B cell (primary cell): ENCODE results near the gene QRICH2. TPM values are rescaled to one million over a fixed set of nuclear protein-coding genes. Genes with fewer than 3 reads are reported as not detected.

Experiments
- ATAC-seq: fragments of 200-7000 bp; cut with Tn5 transposase; one replicate; pipeline ENCODE4 v1.10.0; 2021; ENCODE audit warnings: low read depth, mild to moderate bottlenecking, moderate number of reproducible peaks, moderate library complexity
- CTCF ChIA-PET: fragments of 350-600 bp; sonication (Branson Sonifier 250); formaldehyde crosslinking; loops from one replicate; lab custom pipeline; 2021; ENCODE audit warnings: antibody characterized with exemption, inconsistent platforms; lab: Charles Lee
- POLR2A ChIA-PET: fragments of 350-600 bp; sonication (Branson Sonifier 250); formaldehyde crosslinking; loops from one replicate; lab custom pipeline; 2021; ENCODE audit warnings: antibody characterized with exemption; lab: Charles Lee
- DNase-seq: peaks from one replicate; pipeline ENCODE4 v3.0.0; 2013
- H2AFZ ChIP-seq: 2 replicates; pipeline ENCODE4 v1.6.1; 2012; ENCODE audit warnings: mild to moderate bottlenecking, low read depth, low read length; ENCODE audit not compliant: insufficient read depth, poor library complexity, severe bottlenecking
- H3K27ac ChIP-seq, 2 donors: 1 replicate in 1 of 2; 2 replicates in 1 of 2; pipeline ENCODE4 v1.5.1; 2012 to 2013; ENCODE audit warnings: low read length in 2 of 2, mild to moderate bottlenecking in 2 of 2, moderate library complexity in 1 of 2
- H3K27me3 ChIP-seq, 4 experiments: fragments of 200-600 bp in 1 of 4; sonication (generic) in 1 of 4; replicated peaks in 1 of 4; 1 replicate in 2 of 4; 2 replicates in 2 of 4; pipeline versions ENCODE4 v1.6.1 to v1.7.0; 2013 to 2016; ENCODE audit warnings: low read length in 3 of 4, mild to moderate bottlenecking in 2 of 4, mixed read lengths in 1 of 4, moderate library complexity in 1 of 4; ENCODE audit not compliant: insufficient read depth in 4 of 4, control insufficient read depth in 3 of 4; ENCODE audit errors: control extremely low read depth in 1 of 4
- H3K36me3 ChIP-seq, 2 experiments: replicated peaks in 1 of 2; 1 replicate in 1 of 2; 2 replicates in 1 of 2; pipeline versions ENCODE4 v1.6.1 to v1.7.1; 2013; ENCODE audit warnings: low read length in 1 of 2; ENCODE audit not compliant: insufficient read depth in 2 of 2, control insufficient read depth in 1 of 2; ENCODE audit errors: control extremely low read depth in 1 of 2, extremely low read depth in 1 of 2
- H3K4me1 ChIP-seq, 2 donors: fragments of 200-600 bp in 1 of 2; sonication (generic) in 1 of 2; 1 replicate in 1 of 2; 2 replicates in 1 of 2; pipeline versions ENCODE4 v1.5.1 to v1.6.1; 2013 to 2017; ENCODE audit warnings: low read length in 2 of 2; ENCODE audit not compliant: control insufficient read depth in 2 of 2, insufficient read depth in 2 of 2
- H3K4me2 ChIP-seq: replicated peaks from 2 replicates; pipeline ENCODE3; 2012; ENCODE audit warnings: mild to moderate bottlenecking, low read depth, low read length; ENCODE audit not compliant: poor library complexity, severe bottlenecking
- H3K4me3 ChIP-seq, 5 experiments: fragments of 200-600 bp in 1 of 5; sonication (generic) in 1 of 5; 1 replicate in 3 of 5; 2 replicates in 2 of 5; pipeline versions ENCODE4 v1.5.1 to v1.7.0; 2011 to 2016; ENCODE audit warnings: low read length in 4 of 5, mild to moderate bottlenecking in 4 of 5, low read depth in 2 of 5, control low read depth in 1 of 5, moderate library complexity in 1 of 5; ENCODE audit not compliant: insufficient read depth in 1 of 5; ENCODE audit errors: control extremely low read depth in 1 of 5, extremely low read depth in 1 of 5
- H3K79me2 ChIP-seq: fragments of 200-600 bp; sonication (generic); one replicate; pipeline ENCODE4 v1.6.0; 2016; ENCODE audit warnings: low read length; ENCODE audit not compliant: control insufficient read depth, insufficient read depth
- H3K9ac ChIP-seq: fragments of 200-600 bp; sonication (generic); 2 replicates; pipeline ENCODE4 v1.6.1; 2017; ENCODE audit warnings: mild to moderate bottlenecking, low read length, moderate library complexity
- H3K9me3 ChIP-seq, 3 donors: one replicate each; pipeline versions ENCODE4 v1.6.1 to v1.7.1; 2013; ENCODE audit warnings: low read length in 2 of 3; ENCODE audit not compliant: control insufficient read depth in 2 of 3, insufficient read depth in 1 of 3; ENCODE audit errors: control extremely low read depth in 1 of 3
- H4K20me1 ChIP-seq: 2 replicates; pipeline ENCODE4 v1.6.0; 2012; ENCODE audit warnings: mild to moderate bottlenecking, low read length; ENCODE audit not compliant: insufficient read depth, control insufficient read depth, poor library complexity, severe bottlenecking
- H3K27ac Mint-ChIP-seq: one replicate; pipeline ENCODE4 v1.8.0; 2021; ENCODE audit warnings: mixed read lengths
- H3K27me3 Mint-ChIP-seq: one replicate; pipeline ENCODE4 v1.8.0; 2021; ENCODE audit warnings: mixed read lengths
- H3K4me1 Mint-ChIP-seq: one replicate; pipeline ENCODE4 v1.8.0; 2021; ENCODE audit warnings: mixed read lengths
- H3K4me3 Mint-ChIP-seq: one replicate; pipeline ENCODE4 v1.8.0; 2021; ENCODE audit warnings: mixed read lengths
- H3K9me3 Mint-ChIP-seq: one replicate; pipeline ENCODE4 v1.8.0; 2022; ENCODE audit warnings: mixed read lengths; ENCODE audit not compliant: insufficient read depth
- EZH2 ChIP-seq: IDR thresholded peaks from 2 replicates; pipeline ENCODE4 v1.6.1; 2012; ENCODE audit warnings: borderline replicate concordance, low read depth, mild to moderate bottlenecking, moderate library complexity, low read length; ENCODE audit not compliant: insufficient read depth, poor library complexity, severe bottlenecking
- WGBS: methylation state at CpG from one replicate; pipeline ENCODE4 v1.1.5; 2013; ENCODE audit warnings: missing lambda C conversion rate; ENCODE audit not compliant: insufficient coverage; 5-methylcytosine and 5-hydroxymethylcytosine counted together
- intact Hi-C: fragments of 100-400 bp; cut with micrococcal nuclease; formaldehyde crosslinking; loops from one replicate; pipeline ENCODE4 v1.10.0; 2022
- polyA plus RNA-seq: library from polyadenylated mRNA; depleted of rRNA; stranded (reverse); fragments of >200 nt; gene quantifications from 2 replicates; pipeline ENCODE4 v1.2.3, GENCODE V29; 2012
- total RNA-seq, 2 donors: library from RNA; stranded (reverse); fragments of 120-200 nt in 1 of 2; gene quantifications; 1 replicate in 1 of 2; 2 replicates in 1 of 2; pipeline versions ENCODE4 v1.2.3 to v1.2.4, GENCODE V29; 2013 to 2022
- TF ChIP-seq, protein P1 (sequence below): fragments of 200-600 bp; IDR thresholded peaks from one replicate; pipeline ENCODE4 v1.8.0; 2022; ENCODE audit warnings: antibody characterized with exemption, mild to moderate bottlenecking

Gene QRICH2
- total and polyA plus RNA-seq, 2 donors (not counting 1 experiment from before 2014, with no cell fraction given): 4.4 to 4.5 TPM

DNA sequence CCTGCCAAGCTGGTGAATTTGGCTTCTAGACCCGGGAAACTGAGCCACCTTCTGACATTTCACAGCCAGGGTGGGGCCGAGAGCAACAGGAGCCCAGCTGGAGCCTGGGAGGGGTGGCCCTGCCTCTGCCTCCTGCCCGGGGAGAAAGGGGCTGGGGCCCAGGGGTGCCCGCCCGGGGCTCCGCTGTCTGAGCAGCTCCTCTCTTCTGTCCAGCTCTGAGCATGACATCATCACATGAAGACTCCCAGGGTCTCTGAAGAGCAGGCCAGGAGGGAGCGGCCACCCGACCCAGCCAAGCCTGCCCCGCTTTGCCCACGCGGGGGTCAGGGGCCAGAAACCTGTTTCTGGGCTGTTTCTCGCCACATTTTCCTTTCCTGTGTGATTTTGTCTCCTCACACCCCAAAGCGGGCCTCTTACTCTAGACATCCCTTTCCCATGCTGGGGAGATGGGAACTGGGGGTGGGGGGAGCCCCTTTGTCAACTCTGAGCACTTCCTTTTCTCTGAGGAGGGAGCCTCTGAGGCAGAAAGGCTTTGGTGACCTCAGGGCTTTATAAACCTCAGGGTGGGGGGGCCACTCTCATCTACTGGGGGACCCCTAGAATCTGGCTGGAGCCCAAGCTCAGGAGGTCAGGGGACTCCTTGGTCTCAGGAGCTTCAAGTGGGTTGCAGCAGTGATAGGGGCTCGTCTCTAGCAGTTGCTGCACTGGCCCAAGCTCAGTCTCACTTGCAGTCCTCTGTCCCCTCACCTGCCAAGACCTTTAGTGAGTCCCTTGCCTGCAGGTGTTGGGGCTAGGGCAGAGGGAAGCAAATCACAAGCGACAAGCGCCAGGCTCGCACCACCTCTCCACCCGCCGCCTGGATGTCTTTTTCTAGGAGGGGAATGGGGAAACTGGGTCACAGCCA, 35.3 kb downstream of the QRICH2 start:
- peak overlapping the region; percentile 68 for H3K9ac ChIP-seq

More for the DNA sequence above, 35.3 kb downstream of the QRICH2 start:
- peaks cover 5% of the 10 kb centered on the region for H4K20me1 ChIP-seq
- H3K27me3 ChIP-seq: no peaks in the 10 kb centered on the region
- Mint-ChIP-seq H3K27me3 (no peaks in the 10 kb centered on the region), H3K4me3 (peak overlapping the region; percentile 82), H3K27ac (peak overlapping the region; percentile 93), H3K4me1 (peaks cover 85% of the 10 kb centered on the region), H3K9me3 (no peaks in the 10 kb centered on the region)
- peaks cover 78 to 89% of the 10 kb centered on the region in 2 donors for H3K4me1 ChIP-seq
- POLR2A ChIA-PET: interaction anchor here (0.5 to 5.6 kb wide), 7 partner anchors 9 to 972 kb away, joined by 3 to 44 read pairs (median 6); partner anchors contain the start of gene UBALD2
- DNase-seq (peak; percentile 86), ATAC-seq (peak; percentile 9)
- H3K4me3 ChIP-seq: peak overlapping the region in 4 of 5 experiments; percentile 41 to 61 (median 52)
- peaks cover 16% of the 10 kb centered on the region for H3K79me2 ChIP-seq
- peaks cover 0 to 5% (median 0%) of the 10 kb centered on the region in 3 donors for H3K9me3 ChIP-seq
- H3K27ac ChIP-seq: peak overlapping the region; percentile 97 to 99
- peaks cover 2 to 13% of the 10 kb centered on the region in 2 experiments for H3K36me3 ChIP-seq
- WGBS: 12% methylated on average over 11 of the region's 19 CpGs
- no peak overlapping the region for H2AFZ ChIP-seq
- H3K4me2 ChIP-seq: peak overlapping the region; percentile 94
- intact Hi-C loops: loop anchor here (1.0 to 10.0 kb wide), 4 partner anchors 8 to 222 kb away; partner anchors contain the start of genes FOXJ1 and RNF157
- TF ChIP-seq, protein P1, sequence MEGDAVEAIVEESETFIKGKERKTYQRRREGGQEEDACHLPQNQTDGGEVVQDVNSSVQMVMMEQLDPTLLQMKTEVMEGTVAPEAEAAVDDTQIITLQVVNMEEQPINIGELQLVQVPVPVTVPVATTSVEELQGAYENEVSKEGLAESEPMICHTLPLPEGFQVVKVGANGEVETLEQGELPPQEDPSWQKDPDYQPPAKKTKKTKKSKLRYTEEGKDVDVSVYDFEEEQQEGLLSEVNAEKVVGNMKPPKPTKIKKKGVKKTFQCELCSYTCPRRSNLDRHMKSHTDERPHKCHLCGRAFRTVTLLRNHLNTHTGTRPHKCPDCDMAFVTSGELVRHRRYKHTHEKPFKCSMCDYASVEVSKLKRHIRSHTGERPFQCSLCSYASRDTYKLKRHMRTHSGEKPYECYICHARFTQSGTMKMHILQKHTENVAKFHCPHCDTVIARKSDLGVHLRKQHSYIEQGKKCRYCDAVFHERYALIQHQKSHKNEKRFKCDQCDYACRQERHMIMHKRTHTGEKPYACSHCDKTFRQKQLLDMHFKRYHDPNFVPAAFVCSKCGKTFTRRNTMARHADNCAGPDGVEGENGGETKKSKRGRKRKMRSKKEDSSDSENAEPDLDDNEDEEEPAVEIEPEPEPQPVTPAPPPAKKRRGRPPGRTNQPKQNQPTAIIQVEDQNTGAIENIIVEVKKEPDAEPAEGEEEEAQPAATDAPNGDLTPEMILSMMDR: no peak
- TF ChIP-seq EZH2: no peak
- CTCF ChIA-PET: interaction anchor here (1.0 to 16.7 kb wide), 10 partner anchors 11 to 259 kb away, joined by 3 to 435 read pairs (median 6); partner anchors contain the start of genes FOXJ1 and UBALD2
